ENCODE data around the gene CEMIP2.

Gene CEMIP2

GRCh38 chr9:71637375-71637774 is 130.9 kb downstream of the CEMIP2 start:
- no peak for DNase-seq

- DNase-seq, result no peak
These were observed 132.0 kb downstream of the CEMIP2 start for GRCh38 chr9:71636143-71636839.

DNA sequence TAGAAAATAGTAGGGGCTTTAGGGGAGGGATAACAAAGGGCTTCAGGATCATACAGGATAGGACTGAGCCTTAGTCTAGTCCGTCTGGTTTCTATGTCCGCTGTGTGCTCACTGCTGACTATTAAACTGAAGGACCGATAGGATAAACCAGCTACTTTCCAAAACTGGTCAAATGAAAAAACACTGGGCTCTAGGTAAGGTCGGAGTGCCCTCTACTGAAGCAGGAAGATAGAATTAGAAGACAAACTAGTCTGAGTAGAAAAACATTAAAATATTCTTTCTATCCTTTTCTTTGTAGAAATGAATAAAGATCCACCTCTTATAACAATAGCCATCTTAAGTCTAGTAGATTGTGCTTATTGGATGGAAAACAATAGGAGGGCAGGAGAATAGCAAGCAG is 133.6 kb downstream of the CEMIP2 start:
- DNase-seq, result no peak
